ENCODE measurements around the gene STRC.
"Not testable (repeated sequence)": the region's sequence is repeated elsewhere in the genome, so short reads cannot be mapped to it uniquely, and the experiment has no call there.

- not testable (repeated sequence) for TF ChIP-seq CTCF (conservative IDR thresholded peaks at IDR 0.05; ENCODE audit: low read depth, low read length); EZH2 (IDR thresholded peaks at IDR 0.05; ENCODE audit: low read length, unreplicated experiment); EZH2phosphoT487 (IDR thresholded peaks at IDR 0.05; ENCODE audit: borderline replicate concordance, low read length)
These were observed 41.1 kb upstream of the STRC start for GRCh38 chr15:43659727-43660126.
